HG03565 (cell line): ENCODE data around the gene EVA1C.
"Not testable (repeated sequence)": the region's sequence is repeated elsewhere in the genome, so short reads cannot be mapped to it uniquely, and the experiment has no call there.

Source experiments
- ATAC-seq: cut with Tn5 transposase; IDR thresholded peaks from one replicate; pipeline ENCODE4 v1.9.1; 2021; ENCODE audit warnings: mild to moderate bottlenecking, moderate library complexity; ENCODE audit not compliant: unreplicated experiment

The EVA1C gene

DNA sequence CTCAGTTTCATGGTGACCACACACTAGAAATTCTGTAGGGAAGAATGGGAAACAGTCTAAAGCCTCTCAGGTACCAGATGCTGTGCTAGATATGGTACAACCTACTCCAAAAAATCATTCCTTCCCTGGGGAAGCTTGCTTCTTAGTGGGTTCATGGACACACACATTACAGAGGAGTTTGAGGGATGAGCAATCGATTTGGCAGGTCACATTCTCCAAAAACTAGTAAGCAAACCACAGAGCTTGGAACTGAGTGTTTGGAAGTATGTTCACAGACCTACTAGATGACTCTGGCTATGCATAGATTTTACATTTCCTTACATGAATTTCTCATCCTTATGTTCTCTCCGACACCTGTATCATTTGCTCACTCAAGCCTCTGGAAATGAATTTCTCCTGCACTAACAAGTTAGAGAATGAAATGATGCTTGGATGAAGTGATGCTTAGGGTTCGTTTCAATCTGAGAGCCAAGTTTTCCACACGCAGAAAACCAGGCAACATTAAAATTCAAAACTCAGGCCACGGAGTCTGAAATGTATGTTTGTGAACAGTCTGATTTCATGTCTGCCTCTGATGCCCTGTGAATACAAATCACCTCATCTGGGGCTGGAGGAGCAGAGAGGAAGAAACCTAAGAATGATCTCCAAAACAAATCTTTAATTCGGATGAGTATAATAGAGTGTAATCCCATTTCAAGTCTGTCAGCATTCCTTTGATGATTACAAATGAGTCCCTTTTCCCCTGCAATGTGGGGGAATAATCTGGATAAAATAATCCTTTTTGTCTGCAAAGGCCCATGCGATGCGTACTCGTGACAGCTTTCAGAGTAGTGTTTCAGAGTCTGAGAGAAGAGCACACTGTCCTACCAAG is 11.0 kb downstream of the EVA1C start:
- no peak for ATAC-seq

DNA sequence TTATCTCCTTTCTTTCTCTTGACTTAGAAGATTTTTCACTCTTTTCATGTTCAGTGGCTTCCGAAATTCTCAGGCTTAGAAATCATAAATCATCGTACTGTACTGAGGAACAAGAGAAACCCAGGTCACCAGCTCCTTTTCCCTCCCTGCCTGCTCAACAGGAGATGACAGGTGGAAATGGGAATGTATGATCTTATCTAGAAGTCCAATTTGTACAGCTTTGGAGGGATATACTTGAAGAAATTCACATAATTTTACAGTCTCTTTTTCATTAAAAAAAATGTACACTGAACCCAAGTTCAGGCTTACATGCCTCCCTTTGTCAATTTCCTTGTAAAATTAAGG is 11.7 kb downstream of the EVA1C start:
- no peak for ATAC-seq

DNA sequence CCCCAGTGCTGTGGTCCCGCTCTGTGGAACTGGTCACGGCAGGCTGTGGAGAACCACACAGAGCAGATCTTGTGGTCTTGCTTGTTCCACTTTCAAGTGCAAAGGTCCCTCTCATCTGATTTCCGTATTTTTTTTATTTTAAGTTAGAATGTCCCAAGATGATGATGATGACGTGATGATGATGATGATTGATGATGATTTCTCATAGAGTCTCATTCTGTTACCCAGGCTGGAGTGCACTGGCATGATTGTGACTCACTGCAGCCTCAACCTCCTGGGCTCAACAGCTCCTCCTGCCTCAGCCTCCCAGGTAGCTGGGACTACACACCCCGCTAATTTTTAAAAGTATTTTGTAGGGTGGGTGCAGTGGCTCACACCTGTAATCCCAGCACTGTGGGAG is 12.2 kb downstream of the EVA1C start:
- ATAC-seq = no peak

DNA sequence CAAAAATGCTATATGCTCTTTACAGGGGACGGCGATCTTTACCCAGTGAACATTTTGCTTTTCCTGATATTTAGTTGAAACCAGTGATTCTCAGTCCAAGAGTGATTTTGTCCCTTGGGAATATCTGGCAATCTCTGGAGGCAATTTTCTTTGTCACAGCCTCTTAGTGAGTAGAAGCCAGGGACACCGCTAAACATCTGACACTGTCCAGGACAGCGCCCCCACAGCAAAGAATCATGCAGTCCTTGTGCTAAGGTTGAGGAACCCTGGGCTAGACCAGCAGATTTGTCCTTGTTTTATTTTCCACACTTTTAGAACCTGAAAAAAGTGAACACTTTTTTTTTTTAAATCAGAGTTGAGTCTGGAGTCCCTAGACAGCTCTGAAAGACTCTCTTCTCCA is 13.1 kb downstream of the EVA1C start:
- ATAC-seq = no peak

DNA sequence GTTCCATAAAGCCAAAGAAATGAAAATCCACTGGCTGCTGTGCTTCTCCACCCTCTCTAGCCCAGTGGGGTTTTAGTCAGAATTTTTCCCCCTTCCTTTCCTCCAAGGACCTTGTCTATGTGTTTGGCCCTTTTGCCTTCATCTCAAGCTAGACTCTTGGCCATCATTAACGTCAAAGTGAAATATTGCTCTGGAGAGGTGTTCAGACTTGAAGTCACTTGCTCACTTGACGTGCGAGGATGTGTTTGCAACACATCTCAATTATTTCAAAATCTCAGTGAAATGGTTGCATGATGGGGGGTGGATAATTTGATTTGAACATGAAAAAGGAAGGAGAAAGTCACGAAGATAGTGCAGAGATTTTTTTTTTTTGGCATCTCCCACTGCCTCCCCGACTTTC is 13.6 kb downstream of the EVA1C start:
- no peak for ATAC-seq

DNA sequence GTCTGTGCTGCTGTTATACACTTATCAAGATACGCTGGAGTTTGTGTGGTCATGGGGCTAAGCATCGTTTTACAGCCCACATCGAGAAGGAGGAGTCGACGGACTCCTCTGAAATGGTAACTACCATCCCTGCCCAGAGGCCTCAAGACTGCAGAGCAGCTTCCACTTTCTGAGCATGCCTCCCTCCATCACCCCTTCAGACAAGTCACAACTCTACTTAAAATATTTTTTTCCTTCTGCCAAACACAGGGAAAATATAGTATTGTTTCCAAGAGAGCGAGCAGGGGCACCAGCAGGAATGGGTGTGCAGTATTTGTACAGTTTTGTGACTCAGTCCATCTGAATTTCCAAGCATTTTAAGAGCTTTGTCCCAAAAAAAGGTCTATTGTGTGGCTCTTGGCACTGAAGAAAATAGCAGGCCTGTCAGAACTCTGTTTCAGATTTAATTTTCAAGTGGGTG is 14.1 kb downstream of the EVA1C start:
- ATAC-seq = no peak

DNA sequence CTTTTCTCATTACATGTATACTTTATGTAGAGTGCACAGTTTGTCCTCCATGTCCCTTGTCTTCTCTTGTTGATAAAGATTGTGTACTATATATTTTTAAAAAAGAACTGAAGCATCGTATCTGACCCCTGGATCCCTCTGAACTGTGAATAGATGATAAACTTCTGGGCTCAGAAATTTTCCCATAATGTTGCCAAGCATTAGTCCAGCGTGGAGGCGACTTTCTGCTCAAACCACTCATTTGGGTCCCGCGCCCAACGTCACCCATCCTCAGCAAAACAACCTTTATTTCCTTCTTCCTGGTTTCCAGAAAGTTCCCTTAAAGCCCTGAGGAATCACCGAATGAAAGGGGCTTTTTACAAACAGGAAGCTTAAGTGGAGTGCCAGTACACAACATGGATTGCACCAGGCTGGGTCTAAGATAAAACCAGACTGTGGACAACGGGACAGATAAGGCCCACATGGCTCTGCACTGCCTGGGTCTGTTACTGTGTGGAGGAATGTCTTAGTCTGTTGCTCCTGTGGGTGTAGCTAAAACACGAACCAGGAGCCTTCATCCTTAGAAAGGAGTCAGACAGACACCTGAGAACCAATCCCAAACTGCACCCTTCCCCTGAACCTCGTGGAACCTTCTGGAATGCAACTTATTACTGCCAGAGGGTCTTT is 15.6 kb downstream of the EVA1C start:
- no peak for ATAC-seq

DNA sequence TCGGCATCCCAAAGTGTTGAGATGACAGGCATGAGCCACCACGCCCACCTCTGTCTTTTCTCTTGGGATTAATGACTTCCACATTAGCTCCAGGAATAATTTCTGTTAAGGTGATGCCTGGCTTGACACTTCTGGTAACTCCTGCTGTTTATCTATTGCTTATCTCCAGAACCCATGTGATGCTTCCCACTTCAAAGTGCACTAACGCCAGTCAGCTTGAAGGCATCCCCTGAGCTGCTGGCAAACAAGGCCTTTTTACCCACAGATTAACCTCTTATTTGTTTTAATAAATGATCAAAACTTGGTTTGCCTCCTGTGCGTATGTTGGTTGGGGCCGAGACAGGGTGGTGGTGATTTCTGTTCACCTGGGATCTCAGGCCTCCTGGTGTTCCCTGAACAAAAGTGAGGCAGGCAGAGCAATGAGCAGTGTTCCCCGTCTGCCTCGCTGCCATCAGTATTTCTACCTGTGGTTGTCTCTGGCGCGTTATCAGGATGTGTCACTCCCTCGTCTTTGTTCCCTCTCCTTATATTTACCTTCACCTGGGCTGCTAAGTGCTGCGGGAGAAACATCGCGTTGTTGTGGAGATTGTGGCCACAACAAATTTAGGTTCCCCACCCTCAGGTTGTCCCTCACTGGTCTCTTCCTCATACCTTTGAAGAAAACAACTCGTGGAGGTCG is 20.6 kb downstream of the EVA1C start:
- ATAC-seq = not testable (repeated sequence)

DNA sequence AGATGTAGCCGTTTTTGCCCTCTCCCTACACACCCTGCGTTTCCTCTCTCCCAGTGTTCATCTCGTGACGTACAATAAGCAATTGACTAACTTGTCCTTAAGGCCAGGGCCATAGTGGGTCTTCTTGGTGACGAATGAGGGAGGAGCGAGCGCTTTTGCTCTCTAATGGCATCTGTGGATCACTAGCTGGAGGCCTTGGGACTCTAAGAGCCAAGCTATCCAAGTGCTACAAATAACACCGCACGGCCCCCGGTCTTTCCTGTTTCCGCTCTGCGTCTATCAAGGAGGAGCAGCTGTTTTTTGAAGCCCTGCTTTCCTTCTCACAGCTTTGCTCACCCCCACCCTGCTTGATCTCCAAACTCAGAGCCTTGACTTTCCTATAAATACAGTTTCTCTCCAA is 25.2 kb downstream of the EVA1C start:
- no peak for ATAC-seq

DNA sequence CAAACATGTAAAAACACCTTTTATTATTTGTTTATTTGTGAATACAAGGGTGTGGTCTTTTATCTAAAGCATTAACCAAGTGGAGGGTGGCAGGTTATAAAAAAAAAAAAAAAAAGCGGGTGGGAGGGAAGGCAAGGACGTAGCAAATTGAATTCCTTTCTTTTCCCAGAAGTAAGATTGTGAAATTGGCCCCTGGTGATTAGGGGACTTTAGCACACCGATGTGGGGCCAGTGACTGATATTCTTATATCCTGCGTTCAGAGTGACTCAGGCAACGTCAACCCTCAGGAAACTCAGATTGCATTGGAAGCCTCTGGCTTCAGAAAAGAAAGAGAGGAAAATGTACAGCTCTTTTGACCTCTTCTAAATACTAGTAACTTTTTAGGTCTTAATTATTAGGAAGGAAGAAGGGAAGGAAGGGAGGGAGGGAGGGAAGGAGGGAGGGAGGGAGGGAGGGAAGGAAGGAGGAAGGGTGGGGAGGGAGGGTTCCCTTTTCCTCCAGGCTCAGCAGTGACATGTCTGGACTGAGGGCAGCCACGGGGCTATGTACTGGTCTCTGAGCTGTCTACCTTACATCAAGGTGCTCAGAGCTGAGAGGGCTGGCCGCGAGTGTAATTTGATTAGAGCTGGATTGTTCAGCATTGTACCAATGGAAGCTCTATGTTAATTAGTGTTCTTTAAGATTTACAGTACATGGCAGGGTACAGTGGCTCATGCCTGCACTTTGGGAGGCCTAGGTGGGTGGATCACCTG is 30.2 kb downstream of the EVA1C start:
- ATAC-seq = no peak

DNA sequence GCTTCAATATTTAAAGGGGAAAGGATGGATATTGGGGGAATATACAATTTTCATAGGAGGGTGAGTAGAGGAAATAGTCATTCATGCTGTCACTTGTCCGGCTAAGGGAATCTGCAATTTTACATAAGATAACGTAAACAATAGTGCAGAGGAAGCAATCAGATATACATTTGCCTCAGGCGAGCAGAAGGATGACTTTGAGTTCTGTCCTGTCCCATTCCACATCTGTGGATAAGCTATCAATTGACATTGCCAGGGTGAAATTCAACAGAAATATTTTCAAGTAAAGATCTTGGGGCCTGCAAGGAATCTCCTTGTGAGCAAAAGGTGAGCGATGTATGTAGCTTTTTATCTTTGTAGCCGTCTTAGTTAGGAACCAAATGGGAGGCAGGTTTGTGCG is 32.6 kb downstream of the EVA1C start:
- ATAC-seq = no peak

DNA sequence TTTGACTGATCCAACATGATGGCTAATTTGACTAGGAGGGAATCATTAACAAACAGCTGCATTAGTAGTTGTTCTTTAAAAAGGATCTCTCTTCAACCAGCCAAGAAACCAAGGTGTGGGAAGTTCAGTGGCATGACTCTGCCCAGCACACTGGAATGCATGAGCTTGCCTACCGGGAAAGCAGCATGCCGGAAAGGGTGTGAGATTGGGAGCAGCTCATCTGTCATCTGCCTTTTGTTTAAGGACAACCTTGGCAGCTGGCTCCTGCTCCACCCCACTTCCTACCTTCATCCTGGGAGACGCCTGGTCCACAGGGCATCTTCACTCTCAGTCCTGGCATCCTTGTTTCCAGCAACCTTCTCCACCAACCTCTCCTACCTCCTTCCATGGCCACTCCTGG is 33.9 kb downstream of the EVA1C start:
- ATAC-seq = not testable (repeated sequence)

DNA sequence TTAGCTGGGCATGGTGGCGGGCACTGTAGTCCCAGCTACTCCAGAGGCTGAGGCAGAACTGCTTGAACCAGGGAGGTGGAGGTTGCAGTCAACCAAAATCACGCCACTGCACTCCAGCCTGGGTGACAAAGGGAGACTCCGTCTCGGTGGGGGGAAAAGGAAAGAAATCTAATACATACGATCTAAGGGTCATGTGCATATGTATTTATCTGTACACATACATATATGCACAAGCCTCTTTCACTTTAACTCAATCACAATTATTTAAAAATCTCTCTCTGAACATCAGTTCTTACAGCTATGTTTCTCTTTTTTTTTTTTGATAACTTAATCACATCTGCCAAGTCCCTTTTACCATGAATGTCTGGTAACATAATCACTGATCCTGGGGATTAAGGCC is 34.7 kb downstream of the EVA1C start:
- ATAC-seq = no peak

DNA sequence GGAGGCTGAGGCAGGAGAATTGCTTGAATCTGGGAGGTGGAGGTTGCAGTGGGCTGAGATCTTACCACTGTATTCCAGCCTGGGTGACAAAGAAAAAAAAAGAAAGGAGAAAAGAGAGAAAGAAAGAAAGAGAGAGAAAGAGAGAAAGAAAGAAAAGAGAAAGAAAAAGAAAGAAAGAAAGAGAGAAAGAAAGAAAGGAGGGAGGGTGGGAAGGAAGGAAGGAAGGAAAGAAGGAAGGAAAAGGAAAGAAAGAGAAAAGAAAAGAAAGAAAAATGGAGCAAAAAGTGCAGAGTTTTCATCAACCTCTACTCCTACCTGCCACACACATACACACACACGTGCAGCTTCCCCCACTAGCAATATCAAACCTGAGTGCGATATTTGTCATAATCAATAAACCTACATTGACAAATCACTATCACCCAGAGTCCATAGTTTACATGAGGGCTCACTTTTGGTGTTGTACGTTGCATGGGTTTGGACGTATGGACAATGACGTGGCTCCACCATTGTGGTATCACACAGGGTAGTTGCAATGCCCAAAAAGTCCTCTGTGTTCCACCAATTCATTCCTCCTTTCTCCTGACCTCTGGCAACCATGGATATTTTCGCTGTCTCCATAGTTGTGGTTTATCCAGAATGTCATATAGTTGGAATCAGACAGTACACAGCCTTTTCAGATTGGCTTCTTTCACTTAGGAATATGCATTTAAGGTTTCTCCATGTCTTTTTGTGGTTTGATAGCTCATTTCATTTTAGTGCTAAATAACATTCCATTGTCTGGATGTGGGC is 36.5 kb downstream of the EVA1C start:
- no peak for ATAC-seq

DNA sequence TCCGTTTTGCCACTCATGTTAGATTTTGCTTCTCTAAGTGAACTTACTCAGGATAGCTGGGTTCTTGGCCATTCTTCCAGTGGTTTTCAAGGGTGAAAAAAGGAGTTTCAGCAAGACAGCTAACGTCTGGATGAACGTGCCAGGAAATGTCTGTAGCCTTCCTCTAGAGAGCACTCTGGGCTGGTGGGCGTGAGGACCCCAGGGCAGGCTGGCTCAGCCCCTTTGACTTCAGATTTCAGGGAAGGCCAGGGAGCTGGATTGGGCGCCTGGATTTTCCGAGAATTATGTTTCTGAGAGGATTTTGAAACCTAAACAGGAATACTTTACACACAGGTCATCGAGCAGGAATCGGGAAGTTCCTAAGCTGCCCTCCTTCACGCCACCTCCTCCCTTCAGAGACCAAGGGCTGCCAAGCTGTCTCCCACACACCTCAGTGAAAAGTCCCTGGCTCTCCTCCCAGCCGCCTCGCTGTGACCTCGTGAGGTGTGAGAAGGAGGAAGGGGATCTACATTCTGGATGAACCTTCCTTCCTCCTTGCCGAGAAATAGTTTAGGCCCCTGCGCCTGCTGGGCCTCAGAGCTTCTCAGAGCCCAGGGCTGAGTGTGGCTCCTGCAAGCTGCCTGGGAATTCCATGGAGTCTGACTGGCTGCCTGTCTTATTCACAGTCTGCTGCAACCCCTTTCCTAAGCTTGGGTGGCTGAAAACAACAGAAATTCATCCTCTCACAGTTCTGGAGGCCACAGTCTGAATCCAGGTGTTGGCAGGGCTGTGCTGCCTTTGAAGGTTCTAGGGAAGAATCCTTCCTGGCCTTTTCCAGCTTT is 38.6 kb downstream of the EVA1C start:
- not testable (repeated sequence) for ATAC-seq

DNA sequence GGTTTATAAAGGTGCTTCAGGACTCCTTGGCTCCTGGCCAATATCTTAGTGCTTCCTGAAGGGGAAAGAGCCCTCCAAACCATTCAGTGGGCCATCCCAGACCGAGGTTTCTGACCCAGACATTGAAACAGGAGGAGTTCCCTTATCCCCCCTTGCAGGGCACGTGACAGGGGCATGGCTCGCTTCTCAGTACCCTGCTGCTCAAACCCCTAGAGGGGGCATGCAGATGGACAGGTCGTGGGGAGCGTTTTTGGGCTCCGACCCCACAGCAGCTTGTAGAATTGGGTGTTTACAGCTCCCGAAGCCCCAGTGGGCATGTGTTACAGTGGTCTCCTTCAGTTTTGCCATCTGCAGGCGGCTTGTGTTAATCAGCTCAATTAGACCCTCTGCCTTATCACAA is 39.7 kb downstream of the EVA1C start:
- ATAC-seq = not testable (repeated sequence)

DNA sequence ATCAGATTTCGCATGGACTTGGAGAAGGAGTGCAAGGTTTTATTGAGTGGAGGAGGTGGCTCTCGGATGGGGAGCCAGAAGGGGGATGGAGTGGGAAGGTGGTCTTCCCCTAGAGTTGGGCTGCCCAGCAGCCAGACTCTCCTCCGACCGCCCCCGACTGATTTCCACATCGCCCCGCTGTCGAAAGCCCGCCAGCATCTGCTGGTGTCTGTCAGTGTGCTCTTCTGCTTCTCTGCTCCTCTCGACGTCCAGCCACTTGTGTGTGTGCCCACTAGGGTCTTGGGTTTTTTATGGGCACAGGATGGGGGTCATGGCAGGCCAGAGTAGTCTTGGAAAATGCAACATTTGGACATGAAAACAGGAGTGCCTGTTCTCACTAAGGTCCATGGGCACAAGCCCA is 40.1 kb downstream of the EVA1C start:
- ATAC-seq = no peak

DNA sequence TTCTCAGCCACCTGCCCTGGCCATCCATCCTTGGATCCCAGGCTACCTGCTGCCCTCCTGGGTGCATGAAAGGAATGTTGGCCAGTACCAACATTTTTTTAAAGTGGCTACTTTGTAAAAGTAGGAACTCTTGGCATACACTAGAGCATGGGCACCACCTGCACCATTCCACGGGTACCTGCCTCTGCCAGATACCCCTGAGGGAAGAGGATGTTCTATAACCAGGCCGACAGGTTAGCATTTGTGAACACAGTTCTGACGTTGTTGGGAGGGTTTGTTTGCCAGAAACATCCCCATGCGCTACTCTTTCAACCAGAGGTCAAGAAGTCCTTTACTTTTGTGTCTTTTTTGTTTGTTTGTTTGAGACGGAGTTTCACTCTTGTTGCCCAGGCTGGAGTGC is 43.0 kb downstream of the EVA1C start:
- no peak for ATAC-seq

DNA sequence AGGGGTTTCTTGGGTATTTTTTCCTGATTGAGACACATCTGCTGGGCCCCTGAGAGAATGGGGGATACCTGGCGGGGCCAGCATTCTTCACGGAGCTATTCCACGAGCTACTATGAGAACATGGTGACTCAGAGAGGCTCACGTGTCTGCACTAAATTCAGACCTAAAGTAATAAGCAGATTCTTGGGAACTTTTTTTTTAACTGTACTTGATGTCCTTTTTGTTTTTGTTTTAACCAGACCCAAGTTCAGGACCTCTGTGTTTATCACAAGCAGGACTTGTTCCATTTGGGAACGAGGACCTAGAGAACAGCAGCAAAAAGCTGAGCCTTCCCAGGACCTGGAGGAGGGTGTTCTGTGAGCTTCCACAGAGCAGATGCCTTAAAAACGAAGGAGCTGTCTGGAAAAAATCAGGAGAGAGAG is 44.0 kb downstream of the EVA1C start:
- ATAC-seq = no peak
